Measurements from ENCODE around the gene NME3.

Gene NME3

DNA sequence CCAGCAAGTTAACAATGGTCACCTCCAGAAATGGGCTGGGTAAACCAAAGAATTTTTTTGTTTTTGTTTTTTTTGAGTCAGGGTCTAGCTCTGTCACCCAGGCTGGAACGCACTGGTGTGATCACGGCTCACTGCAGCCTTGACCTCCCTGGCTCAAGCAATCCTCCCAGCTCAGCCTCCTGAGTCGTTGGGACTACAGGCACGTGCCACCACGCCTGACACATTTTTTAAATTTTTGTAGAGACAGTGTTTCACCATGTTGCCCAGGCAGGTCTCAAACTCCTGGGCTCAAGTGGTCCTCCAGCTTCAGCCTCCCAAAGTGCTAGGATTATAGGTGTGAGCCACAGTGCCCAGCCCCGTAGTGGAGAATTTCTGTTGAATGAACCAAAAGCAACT is 9.3 kb upstream of the NME3 start:
- no peak for DNase-seq (ENCODE audit: low spot score)

DNA sequence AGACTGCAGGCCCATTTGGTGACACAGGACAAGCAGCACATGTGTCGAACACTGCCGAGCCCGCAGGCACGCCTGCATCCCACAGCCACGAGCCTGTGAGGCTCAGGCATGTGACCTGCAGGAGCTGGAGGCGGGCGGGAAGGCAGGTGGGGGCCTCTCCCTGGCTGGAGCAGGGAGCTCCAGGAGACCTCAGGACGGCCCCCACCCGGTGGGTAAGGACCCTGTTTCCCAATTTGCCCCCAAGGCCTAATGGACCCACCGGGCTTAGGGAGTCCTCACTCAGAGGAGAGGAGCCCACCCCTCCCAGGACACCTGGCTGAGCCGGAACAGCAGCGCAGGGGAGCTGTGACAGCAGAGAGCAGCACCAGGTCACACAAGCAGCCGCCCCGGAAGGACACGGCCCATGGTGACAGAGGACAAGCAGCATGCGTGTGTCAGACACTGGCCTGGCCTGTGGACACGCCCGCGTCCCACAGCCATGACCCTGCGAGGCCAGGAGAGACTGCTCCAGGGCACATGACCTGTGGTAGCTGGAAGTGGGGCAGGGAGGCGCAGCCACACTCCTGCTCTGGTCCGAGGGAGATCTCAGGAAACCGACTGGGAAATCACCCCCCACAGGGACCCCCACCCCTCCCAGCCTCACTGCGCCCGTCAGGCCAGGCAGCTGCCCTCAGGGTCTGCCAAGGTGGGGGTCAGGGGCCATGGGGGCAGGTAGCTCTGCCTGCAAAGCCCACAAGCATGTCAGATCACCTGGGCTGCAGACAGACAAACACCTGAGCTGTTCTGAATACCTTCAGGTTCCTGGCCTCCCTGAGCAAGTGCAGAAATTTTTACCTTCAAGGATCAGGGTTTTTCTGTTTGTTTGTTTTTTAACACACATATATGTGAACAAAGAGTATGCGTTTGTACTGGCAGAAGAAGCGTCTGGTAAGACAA is 8.7 kb upstream of the NME3 start:
- DNase-seq (ENCODE audit: low spot score): no peak

DNA sequence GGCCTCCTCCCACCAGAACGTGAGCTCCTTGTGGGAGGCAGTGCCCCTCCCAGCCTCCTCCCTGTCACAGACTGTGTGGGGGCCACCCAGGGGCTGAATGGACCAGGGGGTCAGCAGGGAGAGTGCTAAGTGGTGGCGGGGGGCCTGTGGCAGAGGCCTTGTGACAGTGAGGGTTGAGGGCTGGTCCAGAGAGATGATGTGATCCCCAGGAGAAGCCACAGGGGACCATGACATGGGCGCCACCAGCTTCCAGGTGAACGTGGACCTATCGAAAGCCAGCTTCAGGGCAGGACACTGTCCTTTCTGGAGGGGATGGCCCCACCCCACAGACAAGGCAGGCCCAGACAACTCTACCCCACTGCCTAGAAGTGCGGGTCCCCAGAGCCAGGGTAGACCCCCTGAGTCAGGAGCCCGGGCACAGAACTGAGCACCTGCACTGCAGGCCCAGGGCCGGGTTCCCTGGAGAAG is 7.9 kb upstream of the NME3 start:
- DNase-seq (ENCODE audit: low spot score): no peak

DNA sequence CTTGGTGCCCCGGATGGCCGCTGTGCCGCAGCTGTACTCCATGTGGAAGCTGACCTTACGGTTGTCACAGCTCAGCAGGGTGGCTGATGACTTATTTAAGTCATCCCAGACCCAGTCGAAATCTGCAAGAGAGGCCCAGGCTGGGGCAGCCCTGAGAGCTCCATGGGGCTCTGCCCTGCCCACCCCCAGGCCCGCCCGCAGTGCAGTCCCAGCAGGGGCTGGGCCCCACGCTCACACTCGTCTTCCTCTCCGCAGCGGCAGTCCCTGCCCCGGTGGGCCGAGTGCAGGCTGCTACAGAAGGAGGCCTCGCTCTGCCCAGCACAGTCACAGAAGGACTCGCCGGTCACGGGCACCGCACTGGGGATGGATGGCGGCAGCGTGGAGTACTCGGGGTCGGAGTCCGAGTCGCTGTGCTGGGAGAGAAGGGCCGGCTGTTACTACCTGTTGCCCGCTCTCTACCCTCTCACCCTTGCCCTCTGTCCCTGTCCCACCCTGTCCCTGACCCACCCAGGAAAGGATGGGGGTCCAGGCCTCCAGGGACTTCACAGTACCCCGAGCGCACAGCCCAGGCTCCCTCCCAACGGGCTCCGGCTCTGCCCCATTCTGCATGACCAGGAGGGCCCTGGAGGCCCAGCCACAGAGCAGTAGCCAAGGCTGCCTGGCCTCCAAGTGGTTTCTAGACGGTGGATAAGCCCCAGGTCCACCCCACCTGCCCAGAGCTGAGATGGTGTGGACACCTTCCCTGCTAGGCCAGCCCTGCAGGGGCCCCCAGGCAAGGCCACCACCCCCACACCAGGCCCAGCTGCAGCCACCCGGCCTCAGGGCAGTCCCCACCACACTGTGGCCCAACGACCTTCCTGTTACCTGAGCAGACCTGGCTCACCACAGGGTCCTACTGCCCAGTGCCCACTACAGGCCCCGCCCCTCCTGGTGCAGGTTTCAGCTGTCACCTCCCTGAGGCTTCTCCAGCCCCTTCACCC is 7.1 kb upstream of the NME3 start:
- DNase-seq (ENCODE audit: low spot score): no peak

DNA sequence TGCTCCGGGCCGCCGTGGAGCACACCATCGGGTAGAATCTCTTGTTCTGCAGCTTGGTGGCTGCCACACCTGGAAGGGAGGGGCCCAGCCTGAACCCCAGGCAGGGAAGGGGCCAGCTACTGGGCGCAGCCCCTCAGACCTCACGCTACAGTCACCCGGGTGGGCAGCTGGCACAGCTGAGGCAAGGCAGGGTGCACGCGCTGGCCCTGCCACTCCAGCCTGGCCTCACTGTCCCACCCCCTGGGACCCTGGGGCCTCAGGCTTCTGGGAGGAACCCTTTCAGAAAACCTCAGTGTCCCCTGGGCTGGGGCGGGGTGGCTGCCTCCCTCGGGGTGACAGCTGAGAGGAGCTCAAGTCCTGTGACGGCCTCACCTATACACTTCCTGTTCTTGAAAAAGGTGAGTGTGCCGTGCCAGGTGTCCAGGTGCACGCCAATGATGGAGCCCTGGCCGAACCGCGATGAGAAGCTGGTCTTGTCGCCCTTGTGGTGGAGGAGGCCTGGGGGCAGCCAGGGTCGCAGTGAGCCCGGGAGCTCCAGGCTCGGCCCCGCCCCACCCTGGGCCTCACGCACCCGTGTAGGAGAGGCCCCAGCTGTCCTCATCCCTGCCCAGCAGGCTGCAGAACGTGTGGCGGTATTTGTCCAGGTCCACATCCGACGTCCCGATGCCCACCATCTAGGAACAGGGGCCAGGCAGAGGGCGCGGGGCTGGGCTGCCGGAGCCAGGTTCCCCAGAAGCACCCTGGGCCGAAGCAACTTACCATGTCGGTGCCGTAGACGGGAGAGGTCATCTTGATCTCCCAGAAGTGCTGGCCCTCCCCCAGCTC is 6.2 kb upstream of the NME3 start:
- DNase-seq (ENCODE audit: low spot score): no peak

DNA sequence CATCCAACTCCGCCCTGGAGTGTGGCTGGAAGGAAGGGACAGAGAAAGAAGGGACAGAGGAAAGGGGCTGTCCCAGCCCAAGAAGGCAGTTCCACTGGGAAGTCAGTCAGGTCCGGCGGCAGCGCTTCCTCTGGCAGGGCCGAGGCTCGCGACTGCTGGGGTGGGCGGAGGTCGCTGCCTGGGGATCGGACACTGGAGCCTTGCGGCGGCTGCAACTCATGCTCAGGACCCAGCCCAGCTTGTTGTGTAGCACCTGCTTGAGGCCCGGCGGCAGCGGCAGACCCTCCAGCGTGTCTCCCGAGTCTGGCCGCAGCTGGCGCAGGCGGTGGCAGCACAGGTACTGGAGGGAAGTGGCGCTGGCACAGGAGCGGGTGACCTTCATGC is 5.6 kb upstream of the NME3 start:
- DNase-seq (ENCODE audit: low spot score): no peak

DNA sequence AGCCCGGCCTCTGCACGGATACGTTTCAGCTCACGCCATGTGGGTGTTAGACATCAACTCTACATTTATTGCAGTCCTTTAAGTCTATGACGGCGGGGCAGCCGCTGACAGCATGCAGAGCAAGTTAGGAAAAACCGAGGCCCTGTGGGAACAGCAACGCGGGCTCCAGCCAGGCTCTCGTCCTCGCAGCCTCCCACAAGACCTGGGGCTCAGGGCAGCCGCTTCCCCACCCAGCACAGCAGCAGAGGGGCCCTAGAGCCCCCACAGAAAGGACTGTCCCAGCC is 5.3 kb upstream of the NME3 start:
- DNase-seq (ENCODE audit: low spot score): no peak

DNA sequence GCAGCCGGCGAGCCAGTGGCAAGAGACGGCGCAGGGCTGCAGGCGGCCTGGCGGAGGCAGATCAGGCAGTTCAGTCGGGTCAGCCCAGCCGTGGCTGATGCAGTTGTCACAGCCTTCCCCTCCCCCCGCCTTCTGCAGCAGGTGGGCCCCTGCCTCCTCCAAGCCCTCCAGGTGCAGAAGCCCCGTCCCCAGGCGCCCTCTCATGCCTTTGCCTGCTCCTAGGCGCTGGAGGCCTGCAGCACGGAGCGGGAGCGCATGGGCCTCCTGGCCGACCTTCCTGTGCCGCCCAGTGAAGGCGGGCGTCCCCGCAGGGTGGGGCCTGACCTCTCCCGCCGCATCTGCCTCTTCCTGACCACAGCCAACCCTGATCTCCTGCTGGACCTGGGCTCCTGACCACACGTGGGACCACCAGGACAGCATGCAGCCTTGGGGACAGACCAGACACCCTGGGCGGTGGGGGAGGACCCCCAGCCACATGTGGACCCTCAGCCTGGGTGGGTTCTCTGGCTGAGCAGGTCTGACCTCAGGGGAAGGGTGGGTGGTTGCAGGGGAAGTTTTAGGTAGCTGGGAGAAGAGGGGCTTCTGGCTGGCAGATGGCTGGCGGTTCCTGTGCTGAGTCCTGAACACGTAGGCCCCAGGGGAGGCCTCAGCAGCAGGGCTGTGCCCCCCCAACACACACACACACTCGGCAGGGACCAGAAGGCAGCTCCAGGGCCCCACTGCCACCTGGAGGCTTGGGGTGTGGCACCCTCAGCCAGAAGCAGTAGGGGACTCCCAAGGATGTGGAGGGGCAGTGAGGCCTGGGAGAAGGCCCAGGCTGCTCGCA is 4.7 kb upstream of the NME3 start:
- peak; percentile 28 for DNase-seq (ENCODE audit: low spot score)

DNA sequence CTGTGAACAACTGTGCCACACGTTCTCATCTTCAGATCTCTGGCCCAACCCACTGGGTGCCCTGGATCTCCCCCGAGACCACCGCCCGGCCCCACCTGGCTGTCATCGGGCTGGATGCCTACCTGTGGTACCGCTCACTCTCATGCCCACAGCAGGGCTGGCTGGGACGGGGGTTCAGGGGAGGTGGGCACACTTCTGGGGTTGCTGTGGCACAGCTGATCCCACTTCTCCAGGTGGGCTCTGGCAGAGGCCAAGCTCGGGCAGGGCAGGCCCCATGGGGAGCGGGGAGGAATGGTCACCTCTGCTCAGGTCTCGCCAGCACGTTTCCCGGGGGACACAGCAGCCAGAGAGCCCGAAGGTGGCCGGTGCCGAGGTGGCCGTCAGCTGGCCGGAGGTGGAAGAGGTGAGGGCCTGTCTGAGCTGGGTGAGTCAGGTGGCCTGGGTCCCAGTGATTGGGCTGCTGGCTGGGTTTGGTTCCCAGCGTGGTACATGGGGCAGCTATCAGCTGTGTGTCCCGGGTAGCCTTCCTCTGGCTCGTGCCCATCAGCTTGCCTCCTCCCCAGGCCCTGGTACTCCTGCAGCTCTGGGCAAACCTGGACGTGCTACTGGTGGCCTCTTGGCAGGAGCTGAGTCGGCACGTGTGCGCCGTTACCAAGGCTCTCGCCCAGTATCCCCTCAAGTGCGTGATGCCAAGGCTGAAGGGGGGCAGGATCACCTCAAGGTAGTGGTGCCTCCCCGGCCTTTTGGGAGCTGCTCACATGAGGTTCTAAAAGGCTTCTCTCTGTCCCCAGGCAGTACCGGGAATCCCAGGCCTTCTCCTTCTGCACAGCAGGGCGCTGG is 3.9 kb upstream of the NME3 start:
- DNase-seq (ENCODE audit: low spot score): no peak

DNA sequence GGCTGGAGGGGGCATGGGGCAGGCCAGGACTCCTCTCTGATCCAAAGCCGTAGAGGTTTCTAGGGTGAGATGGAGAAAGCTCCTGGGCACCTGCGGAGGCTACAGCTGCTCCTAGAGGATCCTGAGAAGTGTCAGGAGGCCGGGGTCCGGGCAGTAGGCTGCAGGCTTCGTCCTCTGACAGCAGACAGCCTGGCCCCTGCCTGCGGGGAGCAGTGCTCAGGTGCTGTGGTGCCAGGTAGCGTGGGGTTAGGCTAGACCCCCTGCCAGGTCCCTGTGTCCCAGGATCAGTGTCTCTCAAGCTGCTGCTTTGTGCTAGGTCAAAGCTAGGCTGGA is 3.1 kb upstream of the NME3 start:
- no peak for DNase-seq (ENCODE audit: low spot score)

DNA sequence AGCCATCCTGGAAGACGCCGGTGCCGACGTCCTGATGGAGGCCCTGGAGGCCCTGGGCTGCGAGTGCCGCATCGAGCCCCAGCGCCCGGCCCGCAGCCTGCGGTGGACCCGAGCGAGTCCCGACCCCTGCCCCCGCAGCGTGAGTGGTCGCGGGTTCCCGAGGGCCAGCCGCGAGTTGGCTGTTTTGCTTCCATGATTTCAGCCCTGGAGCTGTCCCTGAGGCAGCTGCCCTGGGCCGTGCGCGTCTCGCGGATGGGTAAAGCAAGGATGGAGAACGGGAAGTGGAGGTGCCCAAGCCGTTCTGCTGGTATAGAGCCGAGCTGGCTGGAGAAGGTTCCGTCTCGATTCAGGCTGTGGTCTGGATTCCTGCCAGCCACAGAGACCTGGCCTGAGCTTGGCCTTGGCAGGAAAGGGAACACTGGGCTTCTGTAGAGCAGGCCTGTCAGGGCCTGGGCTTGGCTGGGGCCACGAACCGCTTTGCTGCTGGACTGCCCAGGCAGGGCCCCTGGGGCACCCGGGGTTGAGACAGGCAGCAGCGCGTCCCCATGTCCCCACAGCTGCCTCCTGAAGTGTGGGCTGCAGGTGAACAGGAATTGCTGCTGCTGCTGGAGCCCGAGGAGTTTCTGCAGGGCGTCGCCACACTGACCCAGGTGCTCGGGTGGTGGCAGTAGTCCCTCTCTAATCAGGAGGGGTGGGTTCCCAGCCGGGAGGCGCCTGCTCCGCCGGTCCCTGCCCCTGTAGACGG is 2.5 kb upstream of the NME3 start:
- DNase-seq (ENCODE audit: low spot score): no peak

DNA sequence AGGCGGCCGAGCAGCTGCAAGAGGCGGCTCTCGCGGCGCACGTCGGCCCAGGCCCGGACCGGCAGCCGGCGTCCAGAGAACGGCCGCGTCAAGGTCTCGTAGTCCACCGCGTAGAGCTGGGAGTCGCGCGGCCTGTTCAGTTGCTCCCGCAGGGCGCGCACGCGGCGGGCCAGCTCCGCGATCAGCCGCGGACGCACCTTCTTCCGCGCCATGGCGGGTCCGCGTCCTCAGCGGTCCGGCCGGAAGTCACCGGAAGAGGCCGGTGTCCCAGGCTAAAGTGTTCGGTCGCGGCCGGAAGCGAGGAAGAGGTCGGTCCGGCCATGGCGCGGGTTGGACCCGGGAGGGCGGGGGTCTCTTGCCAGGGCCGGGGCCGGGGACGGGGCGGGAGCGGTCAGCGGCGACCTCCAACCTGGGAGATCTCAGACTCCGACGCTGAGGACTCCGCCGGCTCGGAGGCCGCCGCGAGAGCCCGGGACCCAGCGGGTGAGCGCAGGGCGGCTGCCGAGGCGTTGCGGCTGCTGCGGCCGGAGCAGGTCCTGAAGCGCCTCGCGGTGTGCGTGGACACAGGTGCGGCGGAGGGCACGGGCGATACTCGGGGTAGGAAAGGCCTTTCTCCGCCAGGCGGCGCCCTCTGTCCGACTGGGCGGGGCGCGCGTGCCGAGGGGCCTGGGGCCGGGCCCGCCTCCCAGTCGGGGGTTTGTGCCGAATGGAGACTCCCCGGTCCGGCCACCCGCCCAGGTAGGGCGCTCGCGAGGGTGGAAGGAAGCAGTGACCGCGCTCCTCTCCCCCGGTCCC is 1.8 kb upstream of the NME3 start, which contains the start of gene MRPS34:
MRPS34 (minus strand) TSS at position 227 of the 795 bp plus-strand sequence; CDS start at position 212, 15 bp downstream.
- DNase-seq (ENCODE audit: low spot score): peak; percentile 89

DNA sequence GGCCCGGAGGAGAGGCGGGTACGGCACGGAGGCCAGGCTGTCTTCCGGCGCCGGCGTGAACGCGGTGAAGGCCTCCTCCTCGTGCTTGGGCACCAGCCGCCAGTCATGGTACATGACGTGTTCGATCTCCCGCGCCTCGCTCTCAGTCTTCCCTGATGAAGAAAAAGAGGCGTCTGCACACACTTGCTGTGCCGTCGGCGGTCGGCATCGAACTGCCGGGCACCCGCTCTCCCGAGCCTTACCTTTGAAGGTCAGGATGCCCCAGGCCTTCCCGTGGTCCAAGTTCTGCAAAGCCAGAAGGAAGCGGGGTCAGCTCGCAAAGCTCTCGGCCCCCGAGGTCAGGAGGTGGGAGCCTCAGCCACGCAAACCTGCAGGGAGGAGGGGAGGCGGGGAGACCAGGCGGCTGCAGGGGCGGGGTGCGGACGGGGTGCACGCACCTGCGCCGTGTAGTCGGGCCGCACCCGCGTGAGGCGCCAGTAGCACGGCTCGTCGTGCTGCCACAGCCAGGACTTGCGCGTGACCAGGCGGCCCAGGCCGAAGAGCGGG is 1.1 kb upstream of the NME3 start, which contains the start of gene EME2:
EME2 (plus strand) TSS at position 449 of the 546 bp plus-strand sequence. CDS start 418 bp downstream, outside the sequence.
- peak; percentile 83 for DNase-seq (ENCODE audit: low spot score)

DNA sequence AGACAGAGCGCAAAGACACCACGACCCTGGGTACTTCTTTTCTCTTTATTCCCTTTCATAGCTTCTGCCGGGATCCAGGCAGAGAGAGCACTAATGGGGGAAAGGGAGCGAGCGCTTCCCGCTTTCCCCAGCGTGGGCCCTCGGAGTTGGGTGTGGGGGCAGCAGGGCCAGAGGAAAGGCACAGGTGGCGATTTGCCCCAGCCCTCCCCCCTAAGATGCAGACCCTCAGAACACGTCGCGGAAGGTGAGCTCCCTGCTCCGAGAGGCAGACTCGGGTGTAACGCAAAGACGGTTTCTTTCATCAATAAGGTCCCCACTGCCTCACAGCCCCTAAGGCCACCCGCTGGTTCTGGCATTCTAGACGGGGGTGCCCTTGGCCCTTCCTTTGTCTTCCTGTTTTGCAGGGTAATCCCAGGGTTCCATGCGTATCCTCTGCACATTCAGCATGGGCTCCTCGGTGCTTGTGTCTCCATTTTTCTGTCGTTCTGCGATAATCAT is 570 bp upstream of the NME3 start:
- DNase-seq (ENCODE audit: low spot score): peak; percentile 49

DNA sequence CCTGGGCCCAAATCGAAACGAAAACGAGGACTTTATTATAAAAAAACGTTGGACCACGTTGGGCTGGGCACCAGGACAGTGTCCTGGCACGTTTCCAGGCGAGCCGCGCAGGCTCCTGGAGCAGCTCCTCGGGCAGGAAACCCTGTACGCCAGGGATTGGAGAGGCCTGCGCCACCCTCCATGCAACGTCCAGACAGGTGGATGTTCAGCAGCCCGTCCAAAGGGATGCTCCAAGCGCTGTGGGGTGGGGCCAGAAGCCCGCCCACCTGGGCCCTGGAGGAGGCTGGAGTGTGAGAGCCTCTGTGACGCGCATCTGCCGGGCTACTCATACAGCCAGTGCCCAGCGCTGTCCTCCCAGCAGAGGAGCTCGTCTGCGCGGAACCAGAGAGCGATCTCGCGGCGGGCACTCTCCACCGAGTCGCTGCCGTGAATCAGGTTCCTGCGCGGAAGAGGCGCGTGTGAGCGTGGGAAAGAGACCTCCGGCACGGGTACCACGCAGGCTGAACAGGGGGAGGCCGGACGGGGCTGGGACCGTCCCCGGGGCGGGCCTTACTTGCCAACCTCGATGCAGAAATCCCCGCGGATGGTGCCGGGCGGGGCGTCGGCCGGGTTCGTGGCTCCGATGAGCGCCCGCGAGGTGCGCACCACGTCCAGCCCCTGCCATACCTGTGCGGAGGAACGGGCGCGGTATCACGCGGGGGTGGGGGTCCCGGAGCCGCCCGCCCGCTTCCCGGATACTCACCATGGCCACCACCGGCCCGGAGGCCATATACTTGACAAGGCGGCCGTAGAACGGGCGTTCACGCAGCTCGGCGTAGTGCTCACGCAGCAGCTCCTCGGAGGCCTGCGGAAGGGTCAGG is 785 bp downstream of the NME3 start:
- no peak for DNase-seq (ENCODE audit: low spot score)

DNA sequence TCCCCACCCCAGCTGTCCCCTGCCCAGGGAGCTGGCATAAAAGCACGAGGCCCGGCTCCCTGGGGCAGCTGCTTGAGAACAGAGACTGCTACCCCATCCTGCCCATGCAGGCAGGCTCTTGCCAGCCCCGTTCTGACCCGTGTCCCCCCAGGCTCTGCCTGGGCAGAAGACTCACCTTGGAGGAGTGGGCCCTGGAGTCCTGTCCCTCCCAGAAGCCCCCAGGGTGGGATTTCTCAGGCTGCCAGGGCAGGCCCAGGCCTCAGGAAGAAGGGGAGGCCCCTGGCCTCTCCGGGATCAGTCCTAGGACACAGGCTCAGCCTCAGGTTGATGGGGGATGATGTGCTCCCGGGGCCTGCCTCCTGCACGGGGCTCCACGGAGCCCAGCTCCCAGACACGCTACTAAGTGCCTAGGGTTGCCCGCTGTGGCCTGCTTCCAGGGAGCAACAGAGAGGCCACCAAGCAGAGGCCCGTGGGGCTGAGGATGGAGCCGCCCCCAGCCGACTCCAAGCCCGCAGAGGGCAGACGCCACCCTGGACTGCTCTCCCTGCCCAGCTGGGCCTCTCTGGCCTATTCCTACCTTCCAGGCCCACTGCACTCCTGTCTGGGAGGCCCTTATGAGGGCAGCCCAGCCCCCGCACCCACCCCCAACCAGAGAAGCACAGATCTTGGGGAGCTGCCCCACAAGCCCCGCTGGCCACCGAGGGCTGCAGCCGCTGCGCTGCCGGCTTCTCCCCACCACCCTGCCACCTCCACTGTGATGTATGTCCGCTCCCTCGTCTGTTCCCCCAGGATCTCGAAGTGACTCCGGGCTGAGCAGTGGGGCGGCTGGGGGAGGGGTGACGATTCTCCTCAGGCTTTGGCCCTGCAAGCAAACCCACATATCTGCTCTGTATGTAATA is 1.7 kb downstream of the NME3 start:
- DNase-seq (ENCODE audit: low spot score): no peak
